Natural killer cell treated with Interleukin-12 subunit alpha and Interleukin-12 subunit beta and Interleukin-15 and Interleukin-18, amount 100 ng/mL, for 72 hours (primary cell): ENCODE measurements around the gene KCNMB2. TPM values are rescaled to one million over a fixed set of nuclear protein-coding genes. Genes with fewer than 3 reads are reported as not detected.

Experiments used
- ATAC-seq, 2 donors: fragments of 150-1000 bp; cut with Tn5 transposase in 1 of 2; sonication (Bioruptor Pico), chemical (Tn5 transposase) in 1 of 2; 2 replicates each; pipeline ENCODE4 v1.10.0; 2021
- DNase-seq: peaks from one replicate; pipeline ENCODE4 v3.0.0; 2022; ENCODE audit warnings: low spot score
- H3K27ac Mint-ChIP-seq, 2 donors: 1 replicate in 1 of 2; 2 replicates in 1 of 2; pipeline ENCODE4 v1.8.0; 2022; ENCODE audit warnings: mixed read lengths in 2 of 2, mild to moderate bottlenecking in 1 of 2, moderate library complexity in 1 of 2
- H3K27me3 Mint-ChIP-seq, 2 donors: 1 replicate in 1 of 2; 2 replicates in 1 of 2; pipeline ENCODE4 v1.8.0; 2022; ENCODE audit warnings: mixed read lengths in 2 of 2
- H3K36me3 Mint-ChIP-seq: one replicate; pipeline ENCODE4 v1.8.0; 2022; ENCODE audit warnings: mixed read lengths
- H3K4me1 Mint-ChIP-seq, 2 donors: 1 replicate in 1 of 2; 2 replicates in 1 of 2; pipeline ENCODE4 v1.8.0; 2022; ENCODE audit warnings: low read depth in 2 of 2, mixed read lengths in 2 of 2, mild to moderate bottlenecking in 1 of 2
- H3K4me3 Mint-ChIP-seq: one replicate; pipeline ENCODE4 v1.8.0; 2022; ENCODE audit warnings: mixed read lengths
- H3K9me3 Mint-ChIP-seq: 2 replicates; pipeline ENCODE4 v1.8.0; 2022; ENCODE audit warnings: mixed read lengths
- total RNA-seq, 2 donors: library from RNA; stranded (reverse); gene quantifications; one replicate each; pipeline ENCODE4 v1.2.3, GENCODE V29; 2022

Gene KCNMB2
- not detected for total RNA-seq

- H3K4me1 Mint-ChIP-seq = peaks cover 0 to 2% of the 10 kb centered on the region in 2 donors
- peaks cover 8 to 39% of the 10 kb centered on the region in 2 donors for H3K27me3 Mint-ChIP-seq
- H3K27ac Mint-ChIP-seq = no peak within 1 kb of the TSS
These were observed at the start of gene KCNMB2 for GRCh38 chr3:178536211-178537079. Gene KCNMB2 (plus strand): TSS chr3:178536436.

GRCh38 chr3:178486903-178487302 lies 49.3 kb upstream of the KCNMB2 start:
- Mint-ChIP-seq H3K4me3 (no peak overlapping the region), H3K27me3 (peaks cover 0 to 19% of the 10 kb centered on the region in 2 donors), H3K36me3 (no peaks in the 10 kb centered on the region), H3K9me3 (no peaks in the 10 kb centered on the region), H3K27ac (no peak overlapping the region), H3K4me1 (no peaks in the 10 kb centered on the region)
- DNase-seq (no peak), ATAC-seq (no peak)

More at GRCh38 chr3:178536211-178537079, at the start of gene KCNMB2:
- no peak for ATAC-seq
- DNase-seq = no peak
- peaks cover 10% of the 10 kb centered on the region for H3K9me3 Mint-ChIP-seq
- no peaks in the 10 kb centered on the region for H3K36me3 Mint-ChIP-seq
- no peak within 1 kb of the TSS for H3K4me3 Mint-ChIP-seq

- DNase-seq (no peak), ATAC-seq (no peak)
- Mint-ChIP-seq H3K9me3 (no peaks in the 10 kb centered on the region), H3K36me3 (no peaks in the 10 kb centered on the region), H3K27me3 (peaks cover 0 to 12% of the 10 kb centered on the region in 2 donors), H3K4me3 (no peak overlapping the region), H3K4me1 (no peaks in the 10 kb centered on the region), H3K27ac (no peak overlapping the region)
These were observed 48.5 kb upstream of the KCNMB2 start for GRCh38 chr3:178487752-178488151.

GRCh38 chr3:178491751-178492150 lies 44.5 kb upstream of the KCNMB2 start:
- peaks cover 3% of the 10 kb centered on the region for H3K9me3 Mint-ChIP-seq
- DNase-seq (no peak), ATAC-seq (no peak)
- no peak overlapping the region for H3K27ac Mint-ChIP-seq
- H3K4me3 Mint-ChIP-seq = no peak overlapping the region
- H3K4me1 Mint-ChIP-seq = no peaks in the 10 kb centered on the region
- H3K27me3 Mint-ChIP-seq = peaks cover 0 to 6% of the 10 kb centered on the region in 2 donors
- H3K36me3 Mint-ChIP-seq = no peaks in the 10 kb centered on the region

GRCh38 chr3:178492491-178492890 lies 43.7 kb upstream of the KCNMB2 start:
- DNase-seq (no peak), ATAC-seq (no peak)
- Mint-ChIP-seq H3K9me3 (peaks cover 3% of the 10 kb centered on the region), H3K36me3 (no peaks in the 10 kb centered on the region), H3K27ac (no peak overlapping the region), H3K27me3 (peaks cover 0 to under 1% of the 10 kb centered on the region in 2 donors), H3K4me1 (no peaks in the 10 kb centered on the region), H3K4me3 (no peak overlapping the region)

- no peaks in the 10 kb centered on the region for H3K27me3 Mint-ChIP-seq
- H3K36me3 Mint-ChIP-seq = no peaks in the 10 kb centered on the region
- ATAC-seq (no peak), DNase-seq (no peak)
- H3K4me1 Mint-ChIP-seq = no peaks in the 10 kb centered on the region
- H3K27ac Mint-ChIP-seq = no peak overlapping the region
- peaks cover 3% of the 10 kb centered on the region for H3K9me3 Mint-ChIP-seq
- no peak overlapping the region for H3K4me3 Mint-ChIP-seq
These were observed 41.9 kb upstream of the KCNMB2 start for GRCh38 chr3:178494386-178494785.

GRCh38 chr3:178496911-178497310 lies 39.3 kb upstream of the KCNMB2 start:
- peaks cover 3% of the 10 kb centered on the region for H3K9me3 Mint-ChIP-seq
- ATAC-seq = no peak
- H3K4me1 Mint-ChIP-seq = no peaks in the 10 kb centered on the region
- no peaks in the 10 kb centered on the region for H3K36me3 Mint-ChIP-seq
- H3K4me3 Mint-ChIP-seq = no peak overlapping the region
- DNase-seq = no peak
- H3K27ac Mint-ChIP-seq = no peak overlapping the region
- H3K27me3 Mint-ChIP-seq = no peaks in the 10 kb centered on the region

- Mint-ChIP-seq H3K4me1 (no peaks in the 10 kb centered on the region), H3K9me3 (peaks cover 3% of the 10 kb centered on the region), H3K36me3 (no peaks in the 10 kb centered on the region), H3K27ac (no peak overlapping the region), H3K4me3 (no peak overlapping the region), H3K27me3 (no peaks in the 10 kb centered on the region)
- DNase-seq (no peak), ATAC-seq (no peak)
These were observed 37.4 kb upstream of the KCNMB2 start for GRCh38 chr3:178498871-178499270.

- DNase-seq = no peak
- Mint-ChIP-seq H3K27ac (no peak overlapping the region), H3K9me3 (peaks cover under 1% of the 10 kb centered on the region), H3K36me3 (no peaks in the 10 kb centered on the region), H3K4me1 (no peaks in the 10 kb centered on the region), H3K4me3 (no peak overlapping the region), H3K27me3 (no peaks in the 10 kb centered on the region)
- ATAC-seq = no peak
These were observed 35.6 kb upstream of the KCNMB2 start for GRCh38 chr3:178500631-178501030.

GRCh38 chr3:178504128-178504527 lies 32.1 kb upstream of the KCNMB2 start:
- DNase-seq (no peak), ATAC-seq (no peak)
- H3K36me3 Mint-ChIP-seq = no peaks in the 10 kb centered on the region
- H3K4me3 Mint-ChIP-seq = no peak overlapping the region
- H3K27me3 Mint-ChIP-seq = no peaks in the 10 kb centered on the region
- H3K4me1 Mint-ChIP-seq = no peaks in the 10 kb centered on the region
- H3K27ac Mint-ChIP-seq = no peak overlapping the region
- peaks cover 3% of the 10 kb centered on the region for H3K9me3 Mint-ChIP-seq

- Mint-ChIP-seq H3K36me3 (no peaks in the 10 kb centered on the region), H3K4me1 (no peaks in the 10 kb centered on the region)
These were observed 30.4 kb upstream of the KCNMB2 start for GRCh38 chr3:178505832-178506231.

GRCh38 chr3:178507507-178508442 lies 28.5 kb upstream of the KCNMB2 start:
- no peak overlapping the region for H3K27ac Mint-ChIP-seq
- H3K9me3 Mint-ChIP-seq = peaks cover 7% of the 10 kb centered on the region
- H3K4me3 Mint-ChIP-seq = no peak overlapping the region
- no peaks in the 10 kb centered on the region for H3K36me3 Mint-ChIP-seq
- ATAC-seq = no peak
- no peaks in the 10 kb centered on the region for H3K4me1 Mint-ChIP-seq
- no peaks in the 10 kb centered on the region for H3K27me3 Mint-ChIP-seq
- DNase-seq = no peak

More at GRCh38 chr3:178505832-178506231, 30.4 kb upstream of the KCNMB2 start:
- no peak overlapping the region for H3K27ac Mint-ChIP-seq
- H3K4me3 Mint-ChIP-seq = no peak overlapping the region
- H3K9me3 Mint-ChIP-seq = peaks cover 3% of the 10 kb centered on the region
- H3K27me3 Mint-ChIP-seq = no peaks in the 10 kb centered on the region
- DNase-seq (no peak), ATAC-seq (no peak)

GRCh38 chr3:178508443-178508825 lies 27.8 kb upstream of the KCNMB2 start:
- peaks cover 7% of the 10 kb centered on the region for H3K9me3 Mint-ChIP-seq
- no peak overlapping the region for H3K4me3 Mint-ChIP-seq
- DNase-seq = no peak
- no peak overlapping the region for H3K27ac Mint-ChIP-seq
- no peaks in the 10 kb centered on the region for H3K27me3 Mint-ChIP-seq
- H3K4me1 Mint-ChIP-seq = no peaks in the 10 kb centered on the region
- no peak for ATAC-seq
- no peaks in the 10 kb centered on the region for H3K36me3 Mint-ChIP-seq

- no peak for DNase-seq
- Mint-ChIP-seq H3K27me3 (no peaks in the 10 kb centered on the region), H3K36me3 (no peaks in the 10 kb centered on the region), H3K27ac (no peak overlapping the region), H3K4me1 (no peaks in the 10 kb centered on the region), H3K4me3 (no peak overlapping the region), H3K9me3 (peaks cover 12% of the 10 kb centered on the region)
- ATAC-seq = no peak
These were observed 25.7 kb upstream of the KCNMB2 start for GRCh38 chr3:178510496-178510895.
